Stimulated activated CD8-positive, alpha-beta memory T cell treated with anti-CD3 and anti-CD28 coated beads, Interleukin-12 subunit alpha, Interleukin-12 subunit beta, amount 100 ng/mL, for 1 hour (primary cell): ENCODE results near the gene GMDS.

ENCODE experiments used
- DNase-seq: peaks from one replicate; pipeline ENCODE4 v3.0.0-alpha.2; 2020; ENCODE audit warnings: low read depth

The GMDS gene

DNA sequence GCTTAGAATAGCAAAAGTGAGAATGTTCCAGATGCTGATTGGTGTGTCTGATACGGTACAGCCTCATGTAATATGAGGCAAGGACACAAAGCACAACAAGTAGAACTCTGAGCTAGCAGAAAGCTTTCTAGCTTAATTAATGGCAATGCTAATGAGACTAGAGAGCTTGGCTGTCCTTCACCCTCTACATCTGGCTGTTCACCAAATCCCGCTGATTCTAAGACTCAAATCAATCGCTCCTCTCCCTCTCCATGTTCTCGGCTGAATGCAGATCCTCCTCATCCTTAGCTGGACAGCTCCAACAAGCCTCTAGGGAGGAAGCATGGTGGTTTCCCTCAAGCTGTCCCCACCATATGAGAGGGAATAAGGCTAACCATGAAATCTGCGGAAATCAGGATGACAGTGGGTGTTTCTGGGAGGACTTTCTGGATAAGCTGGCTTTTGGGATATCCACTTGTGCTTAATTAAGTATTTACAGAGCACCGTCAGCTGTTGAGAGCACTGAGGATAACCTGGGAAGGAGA is 506.8 kb downstream of the GMDS start:
- DNase-seq: no peak

DNA sequence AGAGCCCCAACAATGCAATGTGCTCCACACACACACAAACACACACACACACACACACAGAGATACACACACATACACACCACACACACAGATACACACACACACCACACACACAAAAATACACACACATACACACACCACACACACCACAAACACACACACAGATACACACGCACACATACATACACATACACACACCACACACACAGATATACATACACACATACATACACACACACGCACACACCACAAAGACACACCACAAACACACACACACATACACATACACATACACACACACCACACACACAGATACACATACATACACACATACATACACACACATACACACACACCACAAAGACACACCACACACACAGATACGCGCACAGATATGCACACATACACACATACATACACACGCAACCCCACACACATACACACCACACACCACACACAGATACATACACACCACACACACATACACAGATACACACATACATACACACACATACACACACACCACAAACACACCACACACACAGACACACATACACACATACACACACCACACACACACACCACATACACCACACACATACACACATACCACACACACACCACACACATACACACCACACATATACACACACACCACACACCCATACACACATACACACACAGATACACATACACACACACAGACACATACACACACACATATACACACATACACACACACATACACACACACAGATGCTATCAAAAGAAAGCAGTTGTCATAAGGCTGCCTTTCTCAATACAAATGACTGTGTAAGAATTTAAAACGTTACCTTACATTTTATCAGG is 507.7 kb downstream of the GMDS start:
- no peak for DNase-seq

DNA sequence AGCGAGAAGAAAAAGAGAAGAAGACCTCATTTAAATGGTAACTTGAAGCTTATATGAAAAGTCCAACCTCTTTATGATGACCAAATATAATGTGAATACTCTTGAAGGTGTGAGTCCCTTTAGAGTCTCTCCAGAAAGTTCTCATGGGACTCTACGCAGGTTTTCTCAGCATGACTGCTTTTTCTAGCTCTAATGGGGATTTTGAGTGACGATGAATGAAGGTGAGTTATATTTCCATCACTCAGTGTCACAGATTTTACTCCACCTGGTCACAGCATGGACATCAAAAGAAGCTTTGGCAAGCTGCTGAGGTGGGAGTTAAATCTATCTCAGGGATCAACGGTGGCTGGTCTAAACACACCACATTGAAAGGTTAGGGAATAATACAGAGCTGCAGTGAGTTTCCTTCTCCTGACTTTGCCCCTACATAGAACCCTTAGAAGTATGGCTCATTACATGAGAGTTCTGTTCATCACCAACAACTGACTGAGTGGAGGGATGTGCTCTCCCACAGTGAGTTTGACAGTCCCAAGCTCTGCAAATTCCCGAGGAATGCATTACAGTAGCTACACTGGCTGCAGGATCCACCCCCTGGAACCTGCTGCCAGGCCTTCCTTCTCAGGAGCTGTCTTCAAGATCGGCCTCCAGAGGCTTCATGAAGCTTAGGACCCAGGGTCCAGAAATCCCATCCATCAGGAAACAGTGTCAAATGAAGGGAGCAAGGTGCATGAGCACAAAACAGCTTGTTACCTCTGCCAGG is 508.9 kb downstream of the GMDS start:
- no peak for DNase-seq

DNA sequence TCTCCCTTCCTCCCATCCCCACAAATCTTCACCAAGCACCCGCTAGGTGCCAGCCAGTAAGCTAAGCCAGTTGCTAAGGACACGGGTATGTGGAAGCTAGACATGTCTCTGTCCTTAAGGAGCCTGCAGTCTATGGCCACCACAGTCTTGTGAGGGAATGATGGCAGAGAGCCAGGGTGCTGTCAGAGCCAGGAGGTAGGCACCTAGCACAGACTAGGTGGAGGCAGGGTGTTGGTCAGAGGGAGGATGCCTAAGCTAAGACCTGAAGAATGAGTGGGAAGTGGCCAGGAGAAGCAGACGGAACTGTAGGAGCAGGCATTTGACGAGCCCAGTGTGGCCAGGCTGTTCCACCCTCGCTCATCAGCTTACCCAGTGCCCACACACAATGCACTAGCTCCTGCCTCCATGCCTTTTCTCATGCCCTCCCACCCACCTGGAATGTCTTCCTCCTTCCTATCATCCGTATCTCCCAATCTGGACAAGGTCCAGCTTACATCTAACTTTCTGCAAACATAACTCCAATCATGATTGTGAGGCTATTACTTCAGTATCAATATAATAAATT is 510.1 kb downstream of the GMDS start:
- DNase-seq: no peak

DNA sequence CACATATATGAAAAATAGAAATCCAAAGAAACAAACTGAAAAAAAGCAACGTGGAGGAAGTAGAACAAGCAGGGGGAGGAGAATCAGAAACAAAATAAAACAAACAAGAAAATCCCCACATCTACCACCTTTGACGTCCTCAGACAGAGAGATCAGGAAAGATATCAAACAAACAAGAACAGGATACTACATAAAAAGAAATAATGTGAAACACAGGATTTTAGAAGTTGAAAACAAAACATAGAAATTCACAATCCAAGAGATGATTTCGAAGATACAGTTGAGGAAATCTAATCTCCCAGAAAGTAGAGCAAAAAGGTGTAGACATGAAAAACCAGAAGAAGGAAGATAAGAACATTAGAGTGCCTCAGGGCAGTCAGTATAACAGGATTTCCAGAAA is 514.5 kb downstream of the GMDS start:
- no peak for DNase-seq

DNA sequence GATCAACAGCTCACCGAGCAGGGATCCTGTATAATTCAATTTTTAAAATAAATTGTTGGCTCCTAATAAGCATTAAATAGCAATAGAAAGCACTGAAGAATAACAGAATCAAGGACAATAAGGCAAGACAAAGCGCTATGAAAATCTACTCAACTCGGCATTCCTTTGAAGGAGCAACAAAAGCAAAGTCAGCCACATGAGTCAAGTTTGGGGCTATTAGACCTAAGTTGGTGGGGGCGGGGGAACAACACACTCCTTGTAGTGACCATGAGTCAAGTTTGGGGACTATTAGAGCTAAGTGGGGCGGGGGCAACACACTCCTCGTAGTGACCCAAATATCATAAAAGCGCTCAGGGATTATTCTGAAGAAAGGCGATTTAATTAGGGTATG is 515.7 kb downstream of the GMDS start:
- no peak for DNase-seq

DNA sequence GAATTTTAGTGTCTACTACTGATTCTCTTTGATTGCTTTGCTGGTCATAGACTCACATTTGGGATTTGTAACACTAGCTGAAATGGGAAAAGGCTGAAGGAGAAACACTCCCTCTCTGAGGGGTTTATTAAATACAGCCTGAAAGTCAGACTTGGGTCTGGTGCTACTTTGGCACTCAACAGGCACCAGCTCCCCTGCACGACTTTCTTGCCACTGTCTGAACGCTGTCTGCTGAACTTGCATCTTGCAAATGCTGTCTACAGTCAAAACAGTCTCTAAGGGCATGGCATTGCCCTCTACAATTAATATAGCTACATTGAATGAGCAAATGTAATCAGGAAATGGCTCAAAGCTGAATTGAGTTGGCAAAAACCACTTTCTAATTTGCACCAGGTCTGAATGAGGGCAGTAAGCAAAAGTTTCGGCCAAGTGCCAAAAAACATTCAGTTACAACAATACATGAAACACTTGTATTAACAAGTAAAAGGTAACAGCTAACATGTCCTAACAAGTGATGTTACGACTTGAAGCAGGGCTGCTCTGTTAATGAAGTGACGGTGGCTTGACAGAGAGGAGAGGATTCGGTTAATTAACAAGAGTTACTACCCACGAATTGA is 516.2 kb downstream of the GMDS start:
- DNase-seq: no peak

DNA sequence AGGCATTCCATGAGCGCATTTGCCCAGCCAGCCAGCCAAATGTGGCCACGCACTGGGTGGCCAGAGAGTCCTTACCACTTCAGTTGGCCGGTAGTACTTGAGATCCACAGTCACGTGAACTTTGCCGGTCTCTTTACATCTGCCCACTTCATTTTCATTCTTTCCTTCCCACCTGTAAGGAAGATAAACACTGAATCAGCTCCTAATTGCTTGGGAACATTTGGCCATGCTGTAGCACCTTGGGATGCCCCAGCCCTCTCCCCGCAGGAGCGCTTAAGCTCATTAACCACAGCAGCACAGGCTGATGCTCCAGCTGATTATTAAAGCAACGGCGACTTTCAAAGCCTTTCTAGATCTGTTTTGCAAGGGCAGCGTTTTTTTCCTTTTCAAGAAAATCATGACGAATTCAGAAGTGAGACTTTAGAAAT is 519.0 kb downstream of the GMDS start:
- DNase-seq: no peak

DNA sequence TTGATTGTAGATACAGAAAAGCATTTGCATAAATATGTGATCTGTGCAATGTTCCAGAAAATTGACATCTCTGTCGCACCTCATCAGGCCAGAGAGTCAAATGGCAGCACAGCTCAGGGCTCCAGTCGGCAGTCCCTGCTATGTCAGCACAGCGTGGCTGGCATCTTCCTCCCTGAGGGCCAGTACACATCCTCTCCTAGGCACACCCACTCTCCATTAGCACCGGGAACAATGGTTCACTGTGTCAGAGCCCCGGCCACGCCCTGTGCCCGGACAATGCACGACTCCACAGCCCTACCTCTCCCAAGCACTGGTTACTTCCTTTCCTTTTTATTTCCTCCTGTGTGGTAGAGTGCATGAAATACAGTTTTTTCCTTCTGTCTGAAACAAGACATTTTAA is 520.8 kb downstream of the GMDS start:
- no peak for DNase-seq

DNA sequence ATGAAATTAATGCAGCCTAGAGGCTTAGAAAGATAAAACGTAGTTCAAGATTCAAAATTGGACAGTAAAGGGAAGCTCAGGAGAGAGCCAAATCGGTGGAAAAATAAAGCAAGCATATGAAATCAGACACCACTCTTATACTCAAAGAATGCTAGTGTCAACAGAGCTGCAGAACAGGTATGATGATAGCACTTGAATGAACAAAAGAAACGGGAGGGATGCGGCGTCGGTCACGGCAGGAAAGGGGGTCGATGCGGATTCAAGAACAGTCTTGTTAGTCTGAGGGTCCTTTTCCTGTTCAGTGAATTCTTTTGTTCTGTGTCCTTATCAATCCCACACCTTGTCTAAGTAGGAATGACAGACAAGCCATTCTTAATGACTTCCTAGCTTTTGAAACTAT is 521.3 kb downstream of the GMDS start:
- DNase-seq: no peak

DNA sequence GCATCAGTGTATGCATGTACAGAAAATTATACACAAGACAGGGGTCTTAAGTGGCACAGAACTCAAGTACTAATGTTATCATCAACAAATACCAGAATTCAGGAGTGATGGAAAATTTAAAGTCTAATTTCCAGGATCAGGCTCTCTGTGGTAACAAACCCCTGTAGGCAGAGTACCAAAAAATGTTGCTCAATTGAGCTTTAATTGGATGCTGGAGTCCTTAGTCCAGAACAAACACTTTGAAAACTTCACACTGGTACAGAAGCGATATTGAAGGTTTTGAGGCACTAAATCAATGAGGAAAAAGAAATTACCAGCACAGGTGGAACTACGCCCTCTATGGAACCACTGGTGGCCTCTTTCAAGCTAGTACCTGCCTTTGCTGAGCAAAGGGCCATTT is 522.6 kb downstream of the GMDS start:
- no peak for DNase-seq

DNA sequence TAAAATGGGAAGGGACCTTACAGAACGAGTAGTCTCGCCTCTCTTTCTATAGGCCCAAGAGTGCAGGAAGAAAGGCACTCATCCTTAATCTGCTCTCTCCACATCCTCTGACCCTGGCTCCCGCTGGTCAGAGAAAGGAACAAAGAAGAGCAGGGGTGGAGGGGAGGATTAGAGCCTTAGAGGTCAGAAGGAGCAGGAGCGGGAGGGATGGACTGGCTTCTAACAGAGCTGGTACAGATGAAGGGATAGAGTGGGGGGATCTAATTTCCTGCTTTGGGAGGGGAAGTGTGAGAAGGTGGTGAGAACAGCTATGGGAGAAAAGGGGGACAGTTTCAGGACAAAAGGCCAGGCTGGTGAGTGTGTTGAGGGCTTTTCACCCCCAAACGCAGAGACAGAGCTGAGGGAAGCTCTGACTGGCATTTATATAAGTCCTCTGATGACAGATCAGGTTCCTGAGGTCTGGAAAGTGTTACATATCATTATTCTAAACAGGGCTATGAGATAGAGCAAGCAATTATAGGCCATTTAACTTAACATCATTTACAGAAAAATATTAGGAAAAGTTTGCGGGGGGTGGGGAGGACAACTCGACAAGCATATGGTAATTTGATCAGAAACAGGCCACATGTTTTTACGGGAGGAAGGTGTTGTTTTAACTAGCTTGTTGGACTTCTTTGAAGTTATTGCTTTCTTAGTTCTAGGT is 524.6 kb downstream of the GMDS start:
- no peak for DNase-seq

DNA sequence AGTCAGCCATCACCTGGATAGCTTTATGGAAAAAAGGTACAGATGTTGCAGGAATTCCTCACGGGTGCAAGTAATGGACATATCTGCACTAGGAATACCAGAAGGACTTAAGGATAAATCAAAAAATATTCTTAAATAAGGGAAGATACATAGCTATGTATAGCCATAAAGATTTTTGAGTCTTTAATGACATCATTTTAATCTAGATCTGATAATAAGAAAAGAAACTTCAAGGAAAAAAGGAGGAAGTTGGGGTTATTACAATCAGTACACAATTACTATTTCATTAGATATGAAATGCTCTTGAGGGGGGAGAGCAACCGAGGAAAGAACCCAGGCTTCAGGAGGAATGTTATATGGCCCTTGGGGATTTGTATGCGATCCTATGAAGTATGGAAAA is 525.5 kb downstream of the GMDS start:
- DNase-seq: no peak

DNA sequence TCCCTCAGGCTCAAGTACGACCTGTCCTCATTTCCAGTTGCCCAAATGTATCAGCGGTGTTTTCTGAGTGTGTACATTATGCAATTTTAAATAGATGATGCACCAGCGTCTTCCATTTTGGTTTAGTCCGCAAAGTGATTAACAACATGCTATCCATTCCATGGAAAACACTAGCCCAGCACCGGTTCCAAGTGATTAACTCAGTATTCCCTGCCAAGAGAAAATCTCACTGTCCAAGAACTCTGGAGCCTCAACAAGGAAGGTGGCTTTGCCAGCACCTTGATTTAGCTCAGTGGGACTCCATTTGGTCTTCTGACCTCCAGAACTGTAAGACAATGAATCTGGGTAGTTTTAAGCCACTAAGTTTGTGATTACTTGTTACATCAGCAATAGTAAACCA is 528.5 kb downstream of the GMDS start:
- no peak for DNase-seq

DNA sequence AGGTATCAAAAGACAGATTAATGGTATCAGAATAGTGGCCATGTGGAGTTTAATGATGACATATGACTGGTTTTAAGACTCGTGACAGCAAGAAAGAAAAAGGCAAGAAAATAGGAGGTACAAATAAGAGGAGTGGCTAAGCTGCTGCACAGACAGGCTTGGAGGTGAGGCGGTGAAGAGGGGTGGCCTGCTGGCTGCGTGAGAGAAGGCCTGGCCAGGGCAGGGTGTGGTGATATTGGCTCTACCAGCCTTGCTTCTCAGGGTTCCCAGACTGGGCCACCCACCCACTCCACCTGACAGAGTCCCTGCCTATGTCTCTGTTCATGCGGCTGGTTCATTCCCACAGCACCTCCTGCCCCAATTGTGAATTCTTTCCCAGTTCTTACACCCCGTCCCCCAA is 529.0 kb downstream of the GMDS start:
- no peak for DNase-seq

DNA sequence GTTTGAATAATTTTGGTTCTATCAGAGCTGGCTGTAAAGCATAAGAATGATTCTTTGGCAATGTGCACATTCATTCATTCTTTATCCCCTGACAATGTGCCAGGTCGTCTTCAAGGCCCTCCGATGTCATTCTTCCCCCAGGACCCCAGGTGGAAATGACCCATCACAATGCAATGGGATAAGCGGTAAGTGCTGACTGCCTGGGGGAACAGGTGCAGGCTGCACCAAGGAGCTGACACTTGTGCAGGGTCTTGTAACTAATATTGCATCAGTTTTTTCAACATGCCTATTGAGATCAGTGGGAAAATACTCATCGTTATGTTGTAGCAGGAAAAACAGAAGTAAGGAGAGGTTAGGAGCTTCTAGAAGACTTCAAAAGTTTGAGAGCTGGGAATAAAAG is 530.1 kb downstream of the GMDS start:
- DNase-seq: no peak

DNA sequence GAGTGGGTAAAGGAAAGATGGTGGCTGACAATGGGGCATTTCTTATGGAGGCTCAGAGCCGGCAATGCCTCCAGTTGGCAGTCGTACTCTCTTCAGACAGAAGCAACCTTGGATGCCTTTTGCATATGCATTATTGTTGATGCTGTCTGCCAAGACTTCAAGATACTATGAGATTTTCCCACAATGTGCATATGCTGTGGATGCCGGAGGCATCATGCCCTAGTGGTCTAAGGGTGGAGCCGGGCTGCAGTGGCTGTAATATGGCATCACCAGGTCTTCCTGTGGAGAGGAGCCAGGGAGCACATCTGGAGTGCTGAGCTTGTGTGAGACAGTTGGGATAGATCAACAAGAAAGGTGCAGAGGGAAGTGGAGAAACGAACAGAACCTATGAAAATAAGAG is 530.8 kb downstream of the GMDS start:
- no peak for DNase-seq

DNA sequence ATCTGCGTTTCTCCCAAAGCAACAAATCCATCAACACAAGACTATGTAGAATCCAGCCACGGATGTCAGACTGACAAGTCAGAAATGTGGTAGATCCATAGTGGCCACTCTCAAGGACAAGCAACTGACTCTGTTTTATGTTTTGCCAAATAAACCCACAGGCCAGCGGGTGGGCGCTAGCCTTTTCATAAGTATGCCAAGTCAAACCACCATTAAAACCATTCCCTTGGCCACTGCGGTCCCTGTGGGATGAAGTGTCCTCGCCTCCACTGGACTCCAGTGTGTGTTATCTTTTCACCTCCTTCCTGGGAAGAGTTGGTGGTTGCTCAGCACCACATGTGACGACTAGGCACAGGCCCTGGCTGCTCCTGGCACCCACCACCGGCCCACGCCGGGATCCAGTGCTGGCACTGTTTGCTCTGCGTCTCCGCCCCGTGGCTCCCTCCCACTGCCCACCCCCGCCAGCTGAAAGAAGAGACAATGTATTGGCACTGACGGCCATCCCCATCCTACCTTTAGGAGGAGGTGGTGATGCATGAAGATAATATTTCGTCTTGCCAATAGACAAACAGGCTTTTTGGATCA is 532.3 kb downstream of the GMDS start:
- DNase-seq: no peak

DNA sequence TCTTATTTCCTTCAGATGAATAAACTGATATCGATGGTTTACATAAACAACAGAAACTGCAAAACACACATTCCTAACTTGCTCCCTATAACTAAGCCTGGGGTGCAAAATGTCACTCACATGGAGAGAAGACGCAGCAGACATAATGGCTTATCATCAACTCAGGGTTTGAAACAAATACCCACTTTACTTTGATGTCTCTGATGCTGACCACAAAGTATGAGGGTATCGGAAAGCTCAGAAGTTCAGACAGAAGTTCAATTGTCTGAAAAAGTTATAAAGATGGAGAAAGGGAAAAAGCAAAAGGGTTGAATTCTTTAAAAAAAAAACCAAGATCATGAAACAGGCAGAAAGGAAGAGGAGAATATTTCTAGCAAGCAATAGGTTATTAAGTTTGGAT is 533.0 kb downstream of the GMDS start:
- DNase-seq: no peak

DNA sequence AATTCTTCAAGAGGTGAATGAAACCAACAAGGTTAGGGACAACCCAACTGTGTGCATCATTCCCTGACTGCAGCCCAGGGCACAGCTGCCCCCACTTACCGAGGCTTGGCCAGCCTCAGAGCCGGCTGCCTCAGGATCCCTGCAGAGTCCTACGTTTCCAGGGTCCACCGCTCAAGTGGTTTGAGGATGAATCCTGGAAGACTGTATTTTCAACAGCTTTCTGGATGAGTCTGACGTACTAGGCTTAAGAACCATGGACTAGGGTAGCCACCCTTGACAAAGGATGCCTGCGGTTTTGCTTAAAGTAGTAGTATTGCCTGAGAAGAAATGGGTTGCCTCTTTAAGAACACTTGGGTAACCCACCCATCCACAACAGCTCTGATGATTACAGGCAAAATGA is 534.3 kb downstream of the GMDS start:
- DNase-seq: no peak

DNA sequence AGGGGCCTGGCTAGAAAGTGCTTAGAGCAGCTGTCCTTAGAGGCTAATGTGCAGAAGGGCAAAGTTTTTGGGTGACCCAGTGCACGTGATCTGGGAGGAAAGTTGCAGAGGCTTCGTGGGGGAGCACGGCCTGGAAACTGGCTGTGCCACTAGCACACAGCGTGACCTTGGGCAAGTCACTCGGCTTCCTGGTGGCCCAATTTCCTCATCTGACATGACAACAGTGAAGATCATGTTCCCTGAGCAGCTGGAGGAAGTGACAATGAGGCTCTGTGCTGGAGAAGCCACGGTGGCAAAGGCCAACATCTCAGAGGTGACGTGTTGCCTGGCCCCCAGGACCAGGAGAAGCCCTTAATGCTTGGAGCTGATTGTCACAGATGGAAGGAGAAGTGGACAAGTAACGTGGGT is 536.2 kb downstream of the GMDS start:
- no peak for DNase-seq

DNA sequence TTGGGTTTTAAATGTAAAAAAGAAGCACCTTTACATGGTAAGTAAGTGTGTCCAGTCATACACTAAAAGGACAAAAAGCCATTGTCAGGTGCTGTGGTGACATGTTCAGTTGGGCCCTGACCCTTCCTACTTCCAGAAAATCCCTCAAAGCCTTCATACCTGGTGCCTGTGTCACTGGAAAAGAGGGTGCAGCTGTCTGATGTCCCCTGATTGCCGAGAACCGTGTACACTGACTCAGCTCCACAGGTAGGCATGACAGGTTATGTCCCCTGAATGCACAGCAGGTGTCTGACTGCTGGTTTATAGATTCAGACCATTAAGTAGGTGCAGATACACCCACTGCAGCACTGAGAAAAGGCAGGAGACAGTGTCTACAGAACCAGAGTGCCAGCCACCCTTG is 536.6 kb downstream of the GMDS start:
- no peak for DNase-seq
